ENCODE data around the gene DUS4L. TPM values are rescaled to one million over a fixed set of nuclear protein-coding genes. Genes with fewer than 3 reads are reported as not detected.
"Not testable (repeated sequence)": the region's sequence is repeated elsewhere in the genome, so short reads cannot be mapped to it uniquely, and the experiment has no call there.

Gene DUS4L
- 12.2 and 13.5 TPM in 2 replicates for total RNA-seq (2014; rRNA removed; shearing (Covaris generic))
- 19.8 and 22.9 TPM in 2 replicates for polyA plus RNA-seq (2015; cell fraction: cytosol; rRNA removed)
- polyA plus RNA-seq (2015; cell fraction: nucleus; rRNA removed), result 19.4 and 27.3 TPM in 2 replicates

DNA sequence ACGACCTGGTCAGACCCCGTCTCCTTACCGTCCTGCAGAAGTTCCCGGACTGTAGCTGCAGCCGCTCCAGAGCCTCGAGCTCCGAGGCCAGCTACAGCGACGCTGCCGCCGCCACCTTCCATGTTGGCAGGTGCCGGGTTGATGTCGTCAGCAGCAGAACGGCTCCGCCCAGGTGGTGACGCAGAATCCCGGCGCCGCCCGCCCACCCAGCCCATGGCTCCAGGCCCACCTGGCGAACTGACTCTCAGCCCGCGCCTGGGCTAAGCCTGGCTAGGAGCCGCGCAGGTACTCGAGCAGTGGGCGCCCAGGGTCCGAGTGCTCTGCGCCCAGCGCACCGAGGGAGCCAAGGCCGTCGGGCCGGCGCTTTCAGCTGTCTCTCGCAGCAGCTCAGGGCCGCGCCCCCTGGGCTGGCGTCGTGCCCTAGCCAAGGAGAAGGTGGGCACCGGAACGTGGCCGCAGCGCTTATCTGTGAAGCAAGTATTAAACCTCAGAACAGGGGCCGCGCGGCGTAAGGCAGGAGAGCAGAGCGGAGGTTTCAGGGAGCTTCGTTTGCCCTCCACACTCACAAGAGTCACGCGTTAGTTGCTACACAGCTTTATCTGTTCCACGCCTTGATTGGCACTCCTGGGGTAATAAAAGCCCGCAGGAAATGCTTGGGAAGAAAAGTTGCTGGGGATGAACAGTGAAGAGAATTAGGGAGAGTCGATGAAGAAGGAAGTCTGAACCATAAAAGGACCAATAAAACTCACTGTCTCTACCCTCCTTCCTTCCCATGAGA lies at the start of gene DUS4L, which contains the start of gene COG5:
DUS4L (plus strand) TSS at position 197 of the 778 bp plus-strand sequence. CDS start 3,100 bp downstream, outside the sequence.
COG5 (minus strand) TSS at position 146 of the 778 bp plus-strand sequence; CDS start at position 122, 24 bp downstream.
- DNase-seq (ENCODE audit: low read depth), result peak; percentile 80

GRCh38 chr7:107526672-107527071 lies 37.1 kb upstream of the DUS4L start:
- no peak for DNase-seq (ENCODE audit: low read depth)

DNA sequence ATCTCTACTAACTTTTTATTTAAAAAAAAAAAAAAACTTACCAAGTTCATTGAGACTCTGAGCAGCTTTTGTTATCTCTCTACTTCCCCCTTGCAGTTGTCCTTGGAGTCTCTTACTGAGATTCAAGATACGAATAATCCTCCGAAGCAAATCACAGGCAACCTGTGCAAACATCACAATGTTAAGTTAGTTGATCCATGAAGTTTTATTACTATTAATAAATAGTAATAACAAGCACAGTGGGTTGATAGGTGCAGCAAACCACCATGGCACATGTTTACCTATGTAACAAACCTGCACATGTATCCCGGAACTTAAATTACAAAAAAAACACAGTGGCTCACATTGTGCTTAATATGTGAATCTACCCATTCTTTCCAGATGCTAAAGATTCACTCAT lies 36.6 kb upstream of the DUS4L start:
- no peak for DNase-seq (ENCODE audit: low read depth)

GRCh38 chr7:107528461-107528860 lies 35.3 kb upstream of the DUS4L start:
- peak; percentile 63 for DNase-seq (ENCODE audit: low read depth)

DNA sequence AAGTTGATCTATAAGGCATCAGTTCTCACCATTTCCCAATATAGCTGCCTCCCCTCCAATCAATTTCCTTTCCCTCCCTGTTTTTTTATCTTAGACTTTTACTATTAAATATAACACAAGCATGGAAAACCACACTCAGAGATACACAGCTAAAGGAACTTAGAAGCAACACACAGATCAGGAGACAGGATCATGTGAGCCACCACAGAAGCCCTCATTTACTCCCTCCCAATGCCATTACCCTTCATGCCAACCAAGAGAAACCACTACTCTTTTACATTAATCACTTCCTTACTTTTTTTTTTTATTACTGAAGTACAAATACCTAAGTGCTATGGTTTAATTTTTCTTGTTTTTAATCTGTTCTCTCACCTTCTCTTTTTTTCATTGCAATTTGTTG lies 33.0 kb upstream of the DUS4L start:
- DNase-seq (ENCODE audit: low read depth), result no peak

DNA sequence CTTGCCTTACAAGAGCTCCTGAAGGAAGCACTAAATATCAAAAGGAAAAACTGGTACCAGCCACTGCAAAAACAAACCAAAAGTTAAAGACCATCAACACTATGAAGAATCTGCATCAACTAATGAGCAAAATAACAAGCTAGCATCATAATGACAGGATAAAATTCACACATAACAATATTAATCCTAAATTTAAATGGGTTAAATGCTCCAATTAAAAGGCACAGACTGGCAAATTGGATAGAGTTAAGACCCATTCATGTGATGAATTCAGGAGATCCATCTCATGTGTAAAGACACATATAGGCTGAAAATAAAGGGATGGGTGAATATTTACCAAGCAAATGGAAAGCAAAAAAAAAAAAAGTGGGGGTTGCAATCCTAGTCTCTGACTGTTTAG lies 29.6 kb upstream of the DUS4L start:
- no peak for DNase-seq (ENCODE audit: low read depth)

DNA sequence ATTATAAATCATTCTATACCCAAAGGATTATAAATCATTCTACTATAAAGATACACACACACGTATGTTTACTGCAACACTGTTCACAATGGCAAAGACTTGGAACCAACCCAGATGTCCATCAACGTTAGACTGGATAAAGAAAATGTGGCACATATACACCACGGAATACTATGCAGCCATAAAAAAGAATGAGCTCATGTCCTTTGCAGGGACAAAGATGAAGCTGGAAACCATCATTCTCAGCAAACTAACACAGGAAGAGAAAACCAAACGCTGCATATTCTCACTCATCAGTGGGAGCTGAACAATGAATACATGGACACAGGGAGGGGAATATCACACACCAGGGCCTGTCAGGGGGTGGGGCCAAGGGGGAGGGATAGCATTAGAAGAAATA lies 26.5 kb upstream of the DUS4L start:
- not testable (repeated sequence) for DNase-seq (ENCODE audit: low read depth)

DNA sequence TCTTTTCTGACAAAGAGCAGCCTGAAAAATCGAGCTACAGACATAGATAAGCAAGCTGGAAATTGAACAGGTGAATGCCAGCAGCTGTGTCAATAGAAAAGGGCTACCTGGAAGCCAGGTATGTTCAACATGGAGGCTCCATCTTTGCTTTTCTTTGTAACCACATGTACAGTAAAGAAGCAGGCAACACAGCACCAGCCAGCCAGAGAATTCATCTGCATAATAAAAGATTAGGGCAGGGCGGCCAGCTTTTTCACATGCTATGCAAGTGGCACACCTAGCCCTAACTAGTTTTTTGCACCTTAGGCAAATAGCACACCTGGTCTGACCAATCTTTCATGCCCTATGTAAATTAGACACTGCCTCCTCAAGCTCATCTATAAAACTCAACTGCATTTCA lies 25.8 kb upstream of the DUS4L start:
- no peak for DNase-seq (ENCODE audit: low read depth)

DNA sequence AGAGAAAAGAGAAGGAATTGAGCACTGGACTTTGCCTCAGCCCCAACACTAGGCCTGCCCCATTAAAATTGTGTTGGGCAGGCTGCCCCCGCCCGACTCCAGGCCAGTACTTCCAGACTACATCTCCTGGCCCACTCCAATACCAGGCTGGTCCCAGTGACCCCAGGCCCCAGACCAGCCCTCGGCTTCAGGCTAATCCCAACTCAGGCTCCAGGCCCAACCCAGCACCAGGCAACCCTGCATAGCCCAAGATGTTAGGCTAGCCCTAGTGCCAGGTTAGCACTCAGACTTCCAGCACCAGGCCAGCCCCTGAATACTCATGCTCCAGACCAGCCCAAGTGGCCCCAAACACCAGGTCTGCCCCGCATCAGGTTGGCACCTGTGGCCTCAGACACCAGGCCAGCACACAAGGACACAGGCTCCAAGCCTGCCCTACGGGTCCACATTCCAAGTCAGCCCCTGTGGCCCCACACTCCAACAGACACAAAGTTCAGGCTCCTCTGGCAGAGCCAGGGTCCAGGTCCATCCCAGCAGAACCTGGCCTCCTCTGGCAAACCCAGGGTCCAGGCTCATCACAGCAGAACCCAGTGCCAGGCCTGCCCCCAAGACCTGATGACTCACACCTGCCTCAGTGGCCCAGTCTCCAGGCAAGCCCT lies 20.3 kb upstream of the DUS4L start:
- no peak for DNase-seq (ENCODE audit: low read depth)

GRCh38 chr7:107544848-107545591 lies 18.8 kb upstream of the DUS4L start:
- DNase-seq (ENCODE audit: low read depth), result no peak

GRCh38 chr7:107551936-107552335 lies 11.8 kb upstream of the DUS4L start:
- DNase-seq (ENCODE audit: low read depth), result no peak

DNA sequence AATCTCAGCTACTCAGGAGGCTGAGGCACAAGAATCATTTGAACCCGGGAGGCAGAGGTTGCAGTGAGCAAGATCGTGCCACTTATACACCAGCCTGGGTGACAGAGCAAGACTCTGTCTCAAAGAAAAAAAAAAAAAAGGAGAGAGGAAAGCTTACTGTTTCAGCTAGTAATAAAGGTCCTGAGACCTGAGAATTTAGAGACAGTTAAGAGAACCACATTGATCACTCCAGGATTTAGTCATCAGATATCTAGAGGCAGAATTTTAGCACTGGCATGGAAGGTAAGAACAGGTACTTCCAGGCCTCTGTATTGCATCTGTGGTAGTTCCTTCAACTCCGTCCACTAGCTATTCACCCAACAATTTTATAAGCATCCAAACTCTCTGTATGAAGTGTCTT lies 7.9 kb upstream of the DUS4L start:
- DNase-seq (ENCODE audit: low read depth), result no peak

DNA sequence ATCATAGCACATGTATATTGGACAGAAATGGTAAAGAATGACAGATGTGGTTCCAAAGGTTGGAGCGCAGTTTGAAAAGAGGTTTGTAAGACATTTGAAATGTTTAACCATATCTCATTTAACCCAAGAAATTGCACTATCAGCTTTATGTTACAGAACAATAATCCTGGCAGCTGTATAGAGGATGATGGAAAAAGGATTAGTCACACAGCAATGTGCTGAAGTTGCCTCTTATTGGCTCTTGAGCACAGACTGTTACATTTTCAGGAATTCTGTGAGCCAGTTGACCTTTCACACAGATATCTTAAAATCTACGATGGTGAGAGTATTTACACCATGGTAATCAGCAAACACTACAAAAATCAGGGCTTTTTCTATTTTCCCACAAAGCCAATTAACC lies 3.9 kb upstream of the DUS4L start:
- peak; percentile 32 for DNase-seq (ENCODE audit: low read depth)

GRCh38 chr7:107560898-107561516 lies 2.8 kb upstream of the DUS4L start:
- DNase-seq (ENCODE audit: low read depth), result peak; percentile 17

DNA sequence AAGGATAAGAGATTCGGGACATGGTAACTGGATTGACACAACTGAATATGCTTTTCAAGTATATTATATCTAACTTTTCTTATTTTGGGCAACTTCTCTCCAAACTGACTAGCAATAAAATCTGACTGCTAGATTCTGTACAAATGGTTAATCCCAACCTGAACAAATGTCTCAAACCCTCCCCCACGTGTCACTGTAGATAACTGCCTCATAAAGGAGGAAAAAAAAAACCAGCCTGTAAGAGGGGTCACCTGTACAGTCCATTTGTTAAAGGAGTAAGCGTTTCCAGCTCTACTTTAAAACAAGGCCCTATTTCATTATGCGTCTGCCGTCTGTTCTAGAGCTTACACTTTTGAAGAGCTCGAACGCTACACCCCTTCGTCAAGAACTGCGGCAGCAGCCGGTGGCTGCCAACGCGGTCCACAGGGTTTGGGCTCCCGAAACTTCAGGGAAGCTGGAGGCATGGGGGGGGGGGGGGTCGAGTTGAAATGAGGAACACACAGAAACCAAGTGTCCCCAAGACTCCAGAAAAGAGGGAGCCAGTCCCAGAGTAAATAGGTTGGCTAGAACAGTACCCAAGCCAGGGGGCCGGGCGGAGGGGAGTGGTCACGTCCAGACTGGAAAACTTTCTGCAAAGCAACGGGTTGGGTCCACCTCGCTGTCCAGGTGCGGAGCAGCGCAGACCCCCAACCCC lies 543 bp upstream of the DUS4L start:
- DNase-seq (ENCODE audit: low read depth), result no peak

DNA sequence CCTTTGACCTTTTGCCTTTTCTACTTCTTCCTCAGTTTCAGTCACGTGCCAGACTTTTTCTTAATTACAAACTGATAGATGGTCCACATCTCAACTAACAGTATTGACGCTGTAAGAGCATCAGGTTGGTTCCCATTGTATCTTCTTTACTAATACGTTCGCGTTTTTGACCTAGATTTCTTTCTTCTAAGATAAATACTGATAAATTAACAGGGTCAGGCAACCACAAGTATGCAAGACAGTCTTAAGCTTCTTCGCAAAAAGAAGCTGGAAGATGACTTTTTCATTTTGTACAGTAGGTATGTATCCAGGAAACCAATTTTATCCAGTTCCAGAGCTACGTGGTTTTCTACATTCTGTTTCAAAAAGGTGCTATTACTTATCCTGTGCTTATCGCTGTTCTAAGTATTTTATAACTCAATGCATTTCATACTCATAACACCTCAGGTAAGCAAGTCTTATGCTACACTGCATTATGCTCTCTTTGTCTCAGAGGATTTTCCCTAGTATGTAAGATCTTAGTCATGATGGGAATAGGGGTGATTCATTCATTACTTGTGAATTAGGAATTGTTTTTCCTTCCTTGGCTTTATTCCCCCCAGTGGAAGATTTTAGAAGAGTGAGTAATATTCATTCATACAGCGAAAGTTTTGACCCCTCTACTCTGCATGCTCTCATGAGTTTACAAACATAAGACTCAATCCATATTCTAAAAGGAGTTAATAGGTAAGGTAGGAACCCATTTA lies 955 bp downstream of the DUS4L start:
- DNase-seq (ENCODE audit: low read depth), result peak; percentile 92

DNA sequence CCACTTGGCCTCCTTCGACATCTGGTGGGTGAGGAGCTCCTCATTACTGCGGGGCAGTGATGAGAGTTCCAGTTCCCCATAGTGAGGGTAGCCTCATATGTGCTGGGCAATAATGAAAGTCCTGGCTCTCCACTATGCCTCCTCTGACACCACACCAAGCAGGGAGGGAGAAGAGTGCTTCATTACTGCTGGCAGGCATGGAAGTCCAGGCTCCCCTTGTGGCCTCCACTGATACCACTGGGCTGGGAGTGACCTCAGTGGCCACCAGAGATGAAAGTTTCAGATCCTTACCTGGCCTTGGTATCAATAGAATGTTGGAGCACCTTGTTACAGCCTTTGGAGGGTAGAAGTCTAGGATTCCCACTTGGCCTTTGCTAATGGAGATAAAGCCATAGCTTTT lies 6.5 kb downstream of the DUS4L start:
- no peak for DNase-seq (ENCODE audit: low read depth)

DNA sequence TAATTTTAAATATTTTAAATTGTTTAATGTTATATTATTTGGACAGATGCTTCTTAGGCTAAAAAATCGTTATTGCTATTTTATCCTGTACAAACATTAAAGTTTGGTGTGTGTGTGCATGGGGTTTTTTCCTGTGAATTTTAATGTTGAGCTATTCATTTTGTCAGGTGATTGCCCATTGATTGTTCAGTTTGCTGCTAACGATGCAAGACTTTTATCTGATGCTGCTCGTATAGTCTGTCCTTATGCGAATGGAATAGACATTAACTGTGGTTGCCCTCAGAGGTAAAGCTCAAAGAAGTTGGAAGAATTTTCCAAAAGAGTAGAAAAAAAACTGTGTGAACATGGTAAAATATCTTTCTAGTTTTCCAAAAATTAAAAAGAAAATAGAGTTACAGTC lies 9.8 kb downstream of the DUS4L start:
- no peak for DNase-seq (ENCODE audit: low read depth)

GRCh38 chr7:107579554-107579884 lies 15.7 kb downstream of the DUS4L start:
- DNase-seq (ENCODE audit: low read depth), result no peak

Measured in HT1080 (cell line).